Activated CD8-positive, alpha-beta memory T cell treated with anti-CD3 and anti-CD28 coated beads for 48 hours (primary cell): ENCODE measurements around the gene GPBP1.
"Not testable (repeated sequence)": the region's sequence is repeated elsewhere in the genome, so short reads cannot be mapped to it uniquely, and the experiment has no call there.

ENCODE experiments used
- DNase-seq, 3 experiments: peaks; one replicate each; pipeline ENCODE4 v3.0.0-alpha.2; 2020; ENCODE audit warnings: low read depth in 2 of 3, low spot score in 2 of 3

Gene GPBP1

DNA sequence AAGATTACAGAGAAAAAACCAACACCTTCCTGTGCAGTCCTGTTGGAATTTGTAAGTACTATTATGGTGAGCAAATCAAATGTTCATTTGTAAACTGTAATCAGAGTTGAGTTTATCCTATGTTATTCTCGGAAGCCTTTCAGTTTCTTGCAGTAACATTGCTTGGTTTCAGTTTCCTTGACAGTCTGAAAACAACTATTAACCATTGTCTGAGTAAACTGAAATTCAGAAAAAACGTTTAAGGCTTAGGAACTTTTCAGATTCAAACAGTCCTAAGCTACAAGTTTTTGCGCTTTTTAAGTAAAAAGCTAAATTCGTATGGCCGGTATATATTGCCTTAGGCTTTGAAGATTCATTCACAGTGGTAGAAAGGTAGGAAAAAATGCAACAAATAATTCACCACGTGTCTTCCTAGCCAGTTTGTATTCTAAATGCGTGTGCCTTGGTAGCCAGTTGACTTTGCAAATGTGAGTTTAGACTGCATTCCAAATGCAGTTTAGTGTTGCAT is 2.5 kb downstream of the GPBP1 start:
- DNase-seq = no peak

DNA sequence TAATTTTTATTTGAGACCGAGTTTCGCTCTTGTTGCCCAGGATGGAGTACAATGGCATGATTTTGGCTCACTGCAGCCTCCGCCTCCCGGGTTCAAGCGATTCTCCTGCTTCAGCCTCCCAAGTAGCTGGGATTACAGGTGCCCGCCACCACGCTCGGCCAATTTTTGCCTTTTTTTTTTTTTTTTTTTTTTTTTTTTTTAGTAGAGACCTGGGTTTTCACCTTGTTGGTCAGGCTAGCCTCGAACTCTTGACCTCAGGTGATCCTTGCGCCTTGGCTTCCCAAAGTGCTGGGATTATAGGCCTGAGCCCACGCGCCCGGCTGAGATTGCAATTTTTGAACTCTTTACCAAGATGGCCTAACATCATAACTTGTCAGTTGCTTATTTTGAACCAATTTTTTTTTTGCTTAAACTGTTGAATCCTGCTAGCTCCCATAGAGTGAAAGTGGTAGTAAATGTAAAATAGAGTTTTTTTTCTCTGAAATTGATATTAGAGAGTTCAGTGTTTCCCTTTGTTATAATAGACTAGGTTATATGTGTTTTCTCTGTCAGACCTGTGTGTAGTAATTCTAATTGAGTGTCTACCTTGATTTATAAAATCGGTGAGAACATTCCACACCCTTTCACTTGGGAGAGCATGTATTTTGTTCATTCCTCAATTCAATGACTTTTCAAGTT is 3.8 kb downstream of the GPBP1 start:
- no peak for DNase-seq

DNA sequence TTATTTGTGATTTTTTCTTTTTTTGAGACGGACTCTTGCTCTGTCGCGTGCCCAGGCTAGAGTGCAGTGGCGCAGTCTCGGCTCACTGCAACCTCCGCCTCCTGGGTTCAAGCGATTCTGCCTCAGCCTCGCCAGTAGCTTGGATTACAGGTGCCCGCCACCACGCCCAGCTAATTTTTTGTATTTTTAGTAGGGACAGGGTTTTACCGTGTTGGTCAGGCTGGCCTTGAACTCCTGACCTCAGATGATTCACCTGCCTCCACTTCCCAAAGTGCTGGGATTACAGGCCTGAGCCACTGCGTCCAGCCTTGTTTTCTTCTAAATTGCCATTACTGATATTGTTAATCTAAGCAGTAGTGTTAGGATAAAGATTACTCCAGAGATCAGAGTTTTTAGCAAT is 4.4 kb downstream of the GPBP1 start:
- DNase-seq = not testable (repeated sequence)

DNA sequence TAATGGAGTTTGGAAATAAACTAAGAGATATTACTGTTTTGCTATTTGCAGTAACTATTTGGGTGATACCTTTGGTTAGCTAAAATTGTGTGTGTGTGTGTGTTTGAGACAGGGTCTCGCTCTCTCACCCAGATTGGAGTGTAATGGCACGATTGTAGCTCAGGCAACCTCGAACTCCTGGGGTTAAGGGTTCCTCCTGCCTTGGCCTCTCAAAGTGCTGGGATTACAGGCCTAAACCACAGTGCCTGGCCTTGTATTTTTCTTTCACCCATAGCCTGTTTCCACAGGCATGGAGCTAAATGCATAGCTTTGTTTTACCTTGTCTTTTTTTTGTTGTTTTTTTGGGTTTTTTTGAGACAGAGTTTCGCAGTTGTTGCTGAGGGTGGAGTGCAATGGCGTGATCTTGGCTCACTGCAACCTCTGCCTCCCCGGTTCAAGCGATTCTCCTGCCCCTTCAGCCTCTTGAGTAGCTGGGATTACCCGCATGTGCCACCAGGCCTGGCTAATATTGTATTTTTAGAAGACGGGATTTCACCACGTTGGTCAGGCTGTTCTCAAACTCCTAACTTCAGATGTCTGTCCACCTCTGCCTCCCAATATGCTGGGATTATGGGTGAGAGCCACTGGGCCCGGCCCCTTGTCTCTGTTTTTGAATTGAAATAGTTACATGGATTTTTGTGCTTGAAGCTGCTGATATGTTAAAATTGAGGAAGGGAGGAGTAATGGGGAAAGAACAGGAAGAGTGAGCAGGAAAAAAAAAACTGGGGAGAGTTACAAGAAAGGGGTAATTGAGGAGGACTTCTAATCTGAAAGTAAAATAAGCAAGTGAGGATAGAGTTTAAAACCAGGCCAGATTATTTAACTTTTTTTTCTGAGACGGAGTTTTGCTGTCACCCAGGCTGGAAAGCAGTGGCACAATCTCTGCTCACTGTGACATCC is 5.7 kb downstream of the GPBP1 start:
- DNase-seq = no peak

DNA sequence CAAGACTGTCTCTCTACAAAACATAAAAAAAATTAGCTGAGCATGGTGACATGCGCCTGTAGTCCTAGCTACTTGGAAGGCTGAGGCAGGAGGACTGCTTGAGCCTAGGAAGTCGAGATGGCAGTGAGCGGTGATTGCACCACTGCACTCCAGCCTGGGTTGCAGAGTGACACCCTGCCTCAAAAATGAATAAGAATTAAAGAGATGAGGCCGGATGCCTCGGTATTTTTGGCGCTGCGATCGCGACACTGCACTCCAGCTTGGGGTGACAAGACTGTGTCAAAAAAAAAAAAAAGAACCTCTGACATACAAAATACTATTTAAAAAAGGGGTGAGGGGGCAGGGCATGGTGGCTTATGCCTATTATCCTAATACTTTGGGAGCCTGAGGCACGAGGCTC is 7.3 kb downstream of the GPBP1 start:
- DNase-seq = no peak

DNA sequence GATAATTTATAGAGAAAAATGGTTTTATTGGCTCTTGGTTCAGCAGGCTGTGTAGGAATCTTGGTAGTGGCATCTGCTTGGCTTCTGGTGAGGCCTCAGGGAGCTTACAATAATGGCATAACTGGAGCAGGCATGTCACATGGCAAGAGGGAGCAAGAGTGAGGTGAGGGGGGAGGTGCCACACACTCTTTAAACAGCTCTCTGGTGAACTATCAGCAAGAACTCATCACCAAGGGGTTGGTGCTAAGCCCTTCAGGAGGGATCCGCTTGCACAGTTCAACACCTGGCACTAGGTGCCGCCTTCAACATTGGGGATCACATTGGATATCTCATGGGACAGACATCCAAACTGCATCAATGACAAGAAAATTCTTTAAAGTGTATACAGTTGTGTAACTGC is 10.5 kb downstream of the GPBP1 start:
- DNase-seq = no peak

DNA sequence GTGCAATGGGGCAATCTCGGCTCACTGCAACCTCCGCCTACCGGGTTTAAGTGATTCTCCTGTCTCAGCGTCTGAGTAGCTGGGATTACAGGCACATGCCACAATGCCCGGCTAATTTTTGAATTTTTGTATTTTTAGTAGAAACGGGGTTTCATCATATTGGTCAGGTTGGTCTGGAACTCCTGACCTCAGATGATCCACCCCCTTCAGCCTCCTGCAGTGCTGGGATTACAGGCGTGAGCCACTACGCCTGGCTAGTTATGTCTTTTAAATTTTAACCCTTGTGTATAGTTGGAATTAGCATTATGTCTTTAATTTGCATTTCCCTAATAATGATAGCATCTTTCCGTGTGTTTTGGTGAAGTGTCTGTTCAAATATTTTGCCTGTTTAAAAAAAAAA is 11.5 kb downstream of the GPBP1 start:
- no peak for DNase-seq

DNA sequence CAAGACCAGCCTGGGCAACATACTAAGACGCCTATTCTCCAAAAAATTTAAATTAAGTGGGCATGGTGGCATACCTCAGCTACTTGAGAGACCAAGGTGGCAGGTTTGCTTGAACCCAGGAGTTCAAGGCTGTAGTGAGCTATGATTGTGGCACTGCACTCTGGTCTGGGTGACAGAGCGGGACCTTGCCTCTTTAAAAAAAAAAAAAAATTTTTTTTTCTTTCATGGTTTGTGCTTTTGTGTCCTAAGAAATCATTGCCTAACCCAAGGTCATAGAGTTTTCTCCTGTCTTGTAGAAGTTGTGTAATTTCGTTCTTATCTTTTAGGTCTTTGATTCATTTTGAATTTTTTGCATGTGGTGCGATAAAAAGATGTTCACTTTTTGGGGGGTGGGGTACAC is 12.3 kb downstream of the GPBP1 start:
- DNase-seq = no peak

DNA sequence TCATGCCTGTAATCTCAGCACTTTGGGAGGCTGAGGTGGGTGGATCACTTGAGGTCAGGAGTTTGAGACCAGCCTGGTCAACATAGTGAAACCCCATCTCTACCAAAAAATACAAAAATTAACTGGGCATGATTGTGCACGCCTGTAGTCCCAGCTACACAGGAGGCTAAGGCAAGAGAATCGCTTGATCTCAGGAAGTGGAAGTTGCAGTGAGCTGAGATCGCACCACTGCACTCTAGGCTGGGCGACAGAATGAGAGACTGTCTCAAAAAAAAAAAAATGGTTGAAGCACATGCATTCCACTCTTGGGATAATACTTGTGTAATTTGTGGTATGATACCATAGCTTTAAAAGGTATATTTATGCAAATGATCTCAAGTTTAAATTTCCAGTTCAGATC is 14.1 kb downstream of the GPBP1 start:
- not testable (repeated sequence) for DNase-seq

DNA sequence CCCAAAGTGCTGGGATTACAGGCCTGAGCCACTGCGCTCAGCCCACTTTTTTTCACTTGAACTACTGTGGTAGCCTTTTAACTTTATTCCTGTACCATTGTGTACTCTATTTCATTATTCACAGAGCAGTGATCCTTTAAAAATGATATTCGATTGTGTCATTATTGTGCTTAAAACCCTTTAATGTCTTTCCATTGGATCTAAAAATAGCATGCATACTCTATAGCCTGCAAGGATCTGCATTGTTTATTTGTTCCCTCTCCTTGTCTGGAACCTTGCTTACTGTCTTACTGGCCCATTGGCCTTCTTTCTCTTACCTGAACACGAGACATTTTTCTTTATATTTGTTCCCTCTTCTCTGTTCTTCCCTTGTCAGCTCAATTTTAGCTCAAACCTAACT is 15.7 kb downstream of the GPBP1 start:
- no peak for DNase-seq

DNA sequence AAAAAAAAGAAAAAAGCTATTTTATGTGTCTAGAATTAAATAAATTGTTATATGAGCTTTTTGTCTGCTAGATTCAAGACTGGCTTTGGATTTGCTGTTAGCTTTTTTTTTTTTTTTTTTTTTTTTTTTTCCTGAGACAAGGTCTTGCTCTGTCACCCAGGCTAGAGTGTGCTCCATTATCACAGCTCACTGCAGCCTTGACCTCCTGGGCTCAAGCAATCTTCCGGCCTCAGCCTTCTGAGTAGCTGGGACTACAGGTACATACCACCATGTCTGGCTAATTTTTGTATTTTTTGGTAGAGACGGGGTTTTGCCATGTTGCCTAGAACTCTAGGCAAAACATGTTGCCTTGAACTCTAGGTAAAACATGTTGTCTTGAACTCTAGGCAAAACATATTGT is 16.7 kb downstream of the GPBP1 start:
- DNase-seq = no peak

DNA sequence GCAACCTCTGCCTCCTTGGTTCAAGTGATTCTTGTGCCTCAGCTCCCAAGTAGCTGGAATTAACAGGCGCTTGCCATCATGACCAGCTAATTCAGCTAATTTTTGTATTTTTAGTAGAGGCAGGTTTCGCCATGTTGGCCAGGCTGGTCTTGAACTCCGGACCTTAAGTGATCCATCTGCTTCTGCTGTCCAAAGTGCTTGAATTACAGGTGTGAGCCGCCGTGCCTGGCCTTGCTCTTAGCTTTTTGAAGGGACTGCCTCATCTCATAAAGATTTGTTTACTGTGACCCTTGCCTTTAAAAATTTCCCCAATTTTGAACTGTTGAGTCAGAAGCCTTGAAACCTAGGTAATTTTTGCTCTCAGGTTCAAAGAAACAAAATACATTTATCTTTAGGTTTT is 17.3 kb downstream of the GPBP1 start:
- DNase-seq = no peak

DNA sequence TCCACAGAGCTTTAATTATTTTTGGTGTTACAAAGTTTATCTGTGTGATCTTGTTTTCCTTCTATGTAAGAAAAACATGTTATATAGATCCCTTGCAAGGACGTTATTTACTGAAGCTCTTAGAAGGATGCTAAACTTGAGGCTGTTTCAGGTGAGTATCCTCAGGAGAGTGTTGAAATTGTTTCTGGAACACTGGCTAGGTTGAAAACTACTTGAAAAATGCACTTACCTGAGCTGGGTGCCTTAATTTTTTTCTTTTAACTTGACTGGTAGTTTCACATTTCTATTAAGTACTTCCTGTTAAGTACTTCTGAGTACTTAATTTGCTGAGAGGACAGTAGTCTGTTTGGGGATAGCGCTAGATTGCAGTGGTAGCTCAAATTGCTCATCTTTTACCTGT is 18.1 kb downstream of the GPBP1 start:
- DNase-seq = no peak

DNA sequence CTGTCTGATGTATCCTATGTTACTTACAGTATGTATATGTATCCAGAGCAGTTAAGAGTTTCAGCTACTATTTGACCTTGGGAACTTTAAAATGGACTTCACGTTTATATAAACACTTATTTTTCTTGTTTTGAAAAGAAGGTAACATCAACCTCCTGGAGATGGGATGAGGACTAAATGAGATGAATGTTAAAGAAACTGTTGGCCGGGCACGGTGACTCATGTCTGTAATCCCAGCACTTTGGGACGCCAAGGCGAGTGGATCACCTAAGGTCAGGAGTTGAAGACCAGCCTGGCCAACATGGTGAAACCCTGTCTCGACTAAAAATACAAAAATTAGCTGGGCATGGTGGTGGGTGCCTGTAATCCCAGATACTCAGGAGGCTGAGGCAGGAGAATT is 19.0 kb downstream of the GPBP1 start:
- DNase-seq = not testable (repeated sequence)

DNA sequence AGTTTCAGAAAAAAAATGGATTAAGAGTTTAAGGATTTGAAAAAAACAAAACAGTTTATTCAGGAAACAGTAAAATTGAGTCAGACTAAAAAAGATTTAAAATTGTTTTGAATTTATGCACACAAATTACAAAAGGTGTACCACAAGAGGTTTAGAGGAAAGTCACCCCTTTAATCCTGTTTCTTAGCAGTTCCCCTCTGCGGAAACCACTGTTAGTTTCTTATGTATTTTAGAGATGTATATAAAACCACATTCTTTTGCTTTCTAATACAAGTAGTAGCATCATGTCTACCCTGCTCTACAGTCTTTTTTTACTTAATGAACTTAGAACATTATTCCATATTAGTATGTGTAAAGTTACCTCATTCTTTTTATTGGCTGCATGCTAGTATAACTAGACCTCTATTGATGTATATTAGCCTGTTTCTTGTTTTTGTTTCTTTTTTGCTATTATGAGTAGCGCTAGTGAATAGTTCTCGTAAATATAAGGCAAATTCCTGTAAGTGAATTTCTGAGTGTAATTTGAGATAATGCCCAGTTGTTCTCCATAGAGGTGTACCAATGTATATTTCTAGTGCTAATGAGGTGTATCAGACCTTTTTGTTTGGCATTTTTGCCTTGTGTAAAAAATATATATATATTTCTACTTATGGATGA is 20.0 kb downstream of the GPBP1 start:
- no peak for DNase-seq

DNA sequence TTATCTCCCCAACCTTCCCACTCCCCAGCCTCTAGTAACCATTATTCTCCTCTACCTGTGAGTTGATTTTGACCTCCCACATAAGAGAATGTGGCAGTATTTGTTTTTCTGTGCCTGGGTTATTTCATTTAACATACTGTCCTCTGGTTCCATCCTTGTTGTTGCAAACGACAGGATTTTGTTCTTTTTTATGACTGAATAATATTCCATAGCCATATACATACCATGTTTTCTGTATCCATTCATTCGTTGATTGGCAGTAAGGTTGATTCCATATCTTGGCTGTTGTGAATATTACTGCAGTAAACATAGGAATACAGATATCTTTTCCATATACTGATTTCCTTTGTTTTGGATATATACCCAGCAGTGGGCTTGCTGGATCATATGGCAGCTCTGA is 20.8 kb downstream of the GPBP1 start:
- no peak for DNase-seq

DNA sequence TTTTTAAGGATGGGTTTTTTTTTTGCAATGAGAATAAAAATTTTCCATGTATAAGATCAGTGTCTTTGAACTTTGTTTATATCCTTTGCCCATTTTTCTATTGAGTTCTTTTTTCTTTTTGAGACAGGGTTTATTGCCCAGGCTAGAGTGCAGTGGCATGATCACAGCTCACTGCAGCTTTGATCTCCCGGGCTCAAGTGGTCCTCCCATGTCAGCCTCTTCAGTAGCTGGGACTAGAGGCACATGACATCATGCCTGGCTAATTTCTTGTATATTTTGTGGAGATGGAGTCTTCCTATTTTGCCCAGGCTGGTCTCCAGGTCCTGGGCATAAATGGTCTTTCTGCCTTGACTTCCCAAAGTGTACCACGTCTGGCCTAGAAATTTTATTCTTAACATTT is 21.2 kb downstream of the GPBP1 start:
- DNase-seq = no peak

DNA sequence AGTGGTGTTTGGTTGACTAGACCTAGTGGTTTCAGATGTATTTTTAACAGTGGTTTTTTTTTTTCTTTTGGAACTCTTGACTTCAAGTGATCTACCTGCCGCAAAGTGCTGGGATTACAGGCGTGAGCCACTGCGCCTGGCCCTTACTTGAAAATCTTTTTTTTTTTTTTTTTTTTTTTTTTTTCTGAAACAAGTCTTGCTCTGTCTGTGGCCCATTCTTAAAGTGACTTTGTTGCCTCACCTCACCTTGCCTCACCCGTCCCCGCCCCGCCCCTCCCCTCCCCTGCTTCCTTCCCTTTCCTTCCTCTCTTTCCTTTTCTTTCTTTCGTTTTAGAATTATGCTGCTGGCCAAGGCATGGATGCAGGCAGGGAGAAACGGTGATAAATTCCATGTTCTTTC is 26.0 kb downstream of the GPBP1 start:
- no peak for DNase-seq

DNA sequence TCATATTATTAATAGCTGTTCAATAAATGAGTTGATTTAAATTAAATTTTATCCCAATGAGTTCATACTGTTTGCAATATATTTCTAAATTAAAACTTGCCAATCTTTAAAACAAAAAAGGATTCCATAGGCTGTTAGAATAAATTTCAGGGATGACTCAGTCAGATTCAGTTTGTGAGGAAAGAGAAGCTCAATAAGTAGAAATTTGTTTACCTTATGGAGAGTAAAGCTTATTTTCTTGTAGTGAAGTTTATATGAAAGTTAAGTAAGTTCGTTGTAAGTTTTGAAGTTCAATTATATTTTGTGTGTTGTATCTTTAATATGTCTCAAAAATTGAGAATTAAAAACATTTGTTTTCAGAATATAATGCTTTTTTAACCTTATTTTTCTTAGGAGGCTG is 29.0 kb downstream of the GPBP1 start:
- DNase-seq = no peak

DNA sequence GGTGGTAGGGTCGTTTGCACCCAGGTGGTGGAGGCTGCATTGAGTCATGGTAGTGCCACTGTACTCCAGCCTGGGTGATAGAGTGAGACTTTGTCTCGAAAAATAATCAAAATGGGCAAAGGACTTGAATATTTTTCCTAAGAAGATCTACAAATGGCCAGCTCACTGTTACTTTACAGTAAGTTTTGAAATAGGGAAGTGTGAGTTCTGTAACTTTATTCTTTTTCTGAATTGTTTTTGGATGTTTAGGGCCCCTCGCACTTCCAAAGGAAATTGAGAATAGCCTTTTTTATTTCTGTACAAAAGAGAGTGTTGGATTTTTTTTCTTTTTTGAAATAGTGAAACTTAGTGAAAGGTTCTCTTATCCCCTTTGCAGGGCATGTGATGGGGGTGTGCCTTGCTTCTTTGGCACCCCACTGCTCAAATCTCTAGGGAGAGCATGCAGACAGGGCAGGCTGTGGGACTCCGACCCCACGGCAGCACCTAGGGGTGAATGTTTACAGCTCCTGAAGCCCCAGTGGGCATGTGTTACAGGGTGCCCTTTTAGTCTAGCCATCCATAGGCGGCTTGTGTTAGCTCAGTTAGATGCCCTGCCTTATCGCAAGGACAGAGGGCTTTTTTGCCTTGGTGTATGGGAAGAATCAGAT is 33.3 kb downstream of the GPBP1 start:
- no peak for DNase-seq

DNA sequence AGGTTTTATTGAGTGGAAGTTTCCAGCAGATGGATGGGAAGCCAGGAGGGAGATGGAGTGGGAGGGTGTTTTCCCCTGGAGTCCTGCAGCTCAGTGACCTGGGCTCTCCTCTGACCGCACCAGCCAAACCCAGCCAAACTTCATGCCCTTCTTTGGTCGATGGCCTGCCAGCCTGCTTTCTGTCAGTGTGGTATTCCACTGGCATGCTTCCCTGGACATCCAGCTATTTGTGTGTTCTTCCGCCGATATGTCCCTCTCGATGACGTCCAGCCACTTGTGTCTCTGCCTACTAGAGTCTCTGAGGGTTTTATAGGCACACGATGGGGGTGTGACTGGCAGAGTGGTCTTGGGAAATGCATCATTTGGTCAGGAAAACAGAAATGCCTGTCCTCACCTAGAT is 33.8 kb downstream of the GPBP1 start:
- DNase-seq = no peak
